Kidney capillary endothelial cell (primary cell): Measurements from ENCODE around the gene CSNK1G1.
"Not testable (repeated sequence)": the region's sequence is repeated elsewhere in the genome, so short reads cannot be mapped to it uniquely, and the experiment has no call there.

ENCODE experiments used
- DNase-seq: peaks from one replicate; pipeline ENCODE4 v3.0.0-alpha.2; 2018; ENCODE audit warnings: low spot score

The CSNK1G1 gene

DNA sequence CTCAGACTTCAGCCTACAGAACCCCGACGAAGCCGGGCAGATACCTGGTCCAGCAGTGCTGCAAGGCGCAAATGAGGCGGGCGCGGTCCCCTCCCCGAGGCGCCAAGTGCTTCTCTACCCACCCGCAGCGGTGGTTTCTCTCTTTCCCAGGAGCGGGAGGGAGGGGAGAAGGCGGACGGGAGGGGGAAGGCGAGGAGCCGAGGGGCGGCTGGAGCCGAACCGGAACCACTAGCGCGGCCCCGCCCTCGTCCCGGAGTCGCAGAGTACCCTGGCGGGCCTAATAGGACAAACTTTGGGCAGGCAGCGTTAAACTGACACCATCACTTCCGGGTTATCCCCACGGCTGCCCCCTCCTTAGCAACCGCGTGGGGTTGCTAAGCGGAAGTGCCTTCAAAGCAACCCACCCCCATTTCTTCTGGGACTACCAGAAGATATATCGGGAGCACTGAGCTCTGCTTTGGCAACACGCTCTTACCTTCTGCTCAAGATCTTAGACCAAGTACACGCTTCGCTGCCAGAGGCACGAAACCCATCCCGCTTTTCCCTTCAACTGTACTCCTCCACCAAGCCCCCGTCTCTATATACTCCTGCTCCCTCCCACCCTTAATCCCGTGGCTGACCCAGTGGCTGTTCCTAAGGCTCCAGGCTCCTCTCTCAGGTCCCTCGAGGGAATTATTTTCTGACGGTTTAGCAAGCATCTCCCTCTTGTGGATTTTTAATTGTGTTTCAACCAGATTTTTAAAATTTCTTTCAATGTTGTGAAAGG, at the start of gene CSNK1G1:
Gene CSNK1G1 (minus strand): TSS at position 230 of the 766 bp plus-strand sequence. CDS start 55,674 bp downstream, outside the sequence.
- DNase-seq = peak; percentile 97

DNA sequence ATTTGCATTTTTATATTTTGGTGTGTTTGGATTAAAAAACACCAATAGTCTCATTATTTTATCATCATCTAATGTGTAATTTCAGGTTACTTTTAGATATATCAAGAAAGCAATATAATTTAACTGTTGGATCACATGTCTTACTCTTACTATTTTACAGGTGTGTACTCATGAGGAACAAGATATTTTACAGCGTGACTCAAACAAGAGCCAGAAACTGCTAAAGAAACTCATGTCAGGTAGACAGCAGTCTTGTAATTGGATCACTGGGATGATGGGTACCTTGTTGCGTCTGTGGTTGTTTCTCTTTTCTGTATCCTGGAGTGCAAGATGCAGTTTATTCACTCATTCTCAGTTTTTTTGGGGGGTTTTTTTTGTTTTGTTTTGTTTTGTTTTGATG, 44.6 kb upstream of the CSNK1G1 start:
- DNase-seq = no peak

DNA sequence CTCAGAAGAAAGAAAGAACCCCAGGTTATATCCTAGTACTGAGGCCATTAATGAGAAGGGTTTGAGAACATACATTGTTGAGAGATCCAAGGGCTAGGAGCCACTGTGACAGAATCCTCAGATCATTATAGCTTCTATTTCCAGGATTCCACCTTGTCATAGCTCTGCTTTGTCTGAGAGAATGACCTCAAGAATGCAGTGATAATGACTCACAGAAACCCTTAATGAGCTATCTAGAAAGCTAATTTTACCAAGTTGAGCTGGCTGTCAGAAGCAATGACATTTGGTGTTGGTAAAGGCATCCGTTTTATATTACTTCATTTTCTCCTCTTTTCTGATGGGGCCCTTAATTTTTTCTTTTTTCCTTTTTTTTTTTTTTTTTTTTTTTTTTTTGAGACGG, 42.6 kb upstream of the CSNK1G1 start:
- DNase-seq = no peak

DNA sequence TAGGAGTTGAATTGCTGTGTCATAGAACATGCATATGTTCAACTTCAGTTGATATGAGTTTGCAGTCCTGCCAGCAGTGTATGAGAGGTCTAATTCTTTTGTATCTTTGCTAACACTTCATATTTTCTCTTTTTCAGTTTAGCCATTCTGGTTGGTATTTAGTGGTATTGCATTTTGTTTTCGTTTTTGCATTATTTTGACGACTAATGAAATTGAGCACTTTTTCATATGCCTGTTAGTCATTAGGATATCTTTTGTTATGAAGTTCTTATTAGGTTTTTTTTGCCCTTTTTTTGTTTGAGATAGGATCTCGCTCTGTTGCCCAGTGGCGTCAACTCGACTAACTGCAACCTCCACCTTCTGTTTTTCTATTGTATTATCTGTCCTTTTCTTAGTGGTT, 40.8 kb upstream of the CSNK1G1 start:
- no peak for DNase-seq

DNA sequence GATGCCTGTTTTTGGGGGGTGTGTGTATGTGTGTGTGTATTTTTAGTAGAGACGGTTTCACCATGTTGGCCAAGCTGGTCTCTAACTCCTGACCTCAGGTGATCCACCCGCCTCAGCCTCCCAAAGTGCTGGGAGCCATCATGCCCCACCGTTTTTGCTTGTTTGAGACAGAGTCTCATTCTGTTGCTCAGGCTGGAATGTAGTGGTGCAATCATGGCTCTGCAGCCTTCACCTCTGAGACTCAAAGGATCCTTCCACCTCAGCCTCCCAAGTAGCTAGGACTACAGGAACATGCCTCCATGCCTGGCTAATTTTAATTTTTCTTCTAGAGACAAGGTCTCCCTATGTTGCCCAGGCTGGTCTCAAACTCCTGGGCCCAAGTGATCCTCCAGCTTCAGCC, 36.5 kb upstream of the CSNK1G1 start:
- not testable (repeated sequence) for DNase-seq

DNA sequence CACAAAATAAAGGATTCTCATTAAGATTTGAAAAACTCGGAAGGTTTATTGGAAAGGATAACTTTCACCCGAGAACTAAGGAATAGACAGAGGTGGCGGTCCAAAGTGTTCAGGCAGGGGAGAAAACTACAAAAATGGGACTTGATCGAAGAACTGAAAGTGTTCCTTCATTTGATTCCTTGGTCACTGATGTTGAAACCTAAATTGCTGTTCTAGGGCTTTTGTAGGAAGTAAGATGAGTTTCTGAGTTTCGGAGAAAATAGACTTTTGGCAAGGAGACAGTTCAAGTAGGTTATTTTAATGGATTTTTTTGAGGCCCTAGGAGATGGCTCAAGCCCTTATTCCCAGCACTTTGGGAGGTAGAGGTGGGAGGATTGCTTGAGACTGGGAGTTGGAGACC, 33.1 kb upstream of the CSNK1G1 start:
- DNase-seq = no peak

DNA sequence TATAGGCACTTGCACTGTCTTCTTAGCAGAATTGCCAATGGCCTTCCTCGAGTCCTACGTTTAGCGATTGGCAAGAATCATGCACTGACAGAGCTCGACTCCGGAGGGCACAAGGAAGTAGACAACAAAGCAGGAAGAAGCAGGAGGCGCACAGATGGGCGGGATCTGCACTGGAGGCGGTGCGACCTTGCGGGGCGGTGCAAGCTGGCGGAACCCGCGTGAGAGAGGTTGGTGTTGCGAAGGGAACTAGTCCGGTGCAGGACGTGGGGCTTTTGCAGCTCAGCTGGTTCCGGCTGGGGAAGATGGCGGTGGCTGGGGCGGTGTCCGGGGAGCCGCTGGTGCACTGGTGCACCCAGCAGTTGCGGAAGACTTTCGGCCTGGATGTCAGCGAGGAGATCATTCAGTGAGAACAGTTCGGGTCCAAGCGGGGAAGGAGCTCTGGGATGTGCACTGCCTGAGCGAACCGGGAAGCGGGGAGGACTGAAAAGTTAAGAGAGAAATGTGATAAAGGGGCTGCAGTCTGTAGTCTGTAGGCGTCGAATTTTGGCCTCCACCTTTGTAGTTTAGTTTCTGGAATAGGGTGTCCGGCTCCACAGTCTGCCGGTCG, 31.7 kb upstream of the CSNK1G1 start, which contains the start of gene TRIP4:
Gene TRIP4 (plus strand): TSS at position 275 of the 607 bp plus-strand sequence. CDS start 28 bp downstream, at position 303.
- peak; percentile 96 for DNase-seq

DNA sequence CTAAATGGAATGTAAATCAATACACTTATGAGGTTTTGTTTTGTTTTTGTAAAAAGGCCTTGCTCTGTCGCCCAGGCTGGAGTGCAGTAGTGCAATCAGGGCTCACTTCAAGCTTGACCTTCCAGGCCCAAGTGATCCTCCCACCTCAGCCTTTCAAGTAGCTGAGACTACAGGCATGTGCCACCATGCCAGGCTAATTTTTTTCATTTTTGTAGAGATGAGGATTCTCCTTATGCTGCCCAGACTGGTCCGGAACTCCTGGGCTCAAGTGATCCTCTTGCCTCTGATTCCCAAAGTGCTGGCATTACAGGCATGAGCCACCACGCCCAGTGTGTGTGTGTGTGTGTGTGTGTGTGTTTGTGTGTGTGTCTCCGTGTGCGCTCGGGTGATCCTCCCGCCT, 30.3 kb upstream of the CSNK1G1 start:
- DNase-seq = no peak

DNA sequence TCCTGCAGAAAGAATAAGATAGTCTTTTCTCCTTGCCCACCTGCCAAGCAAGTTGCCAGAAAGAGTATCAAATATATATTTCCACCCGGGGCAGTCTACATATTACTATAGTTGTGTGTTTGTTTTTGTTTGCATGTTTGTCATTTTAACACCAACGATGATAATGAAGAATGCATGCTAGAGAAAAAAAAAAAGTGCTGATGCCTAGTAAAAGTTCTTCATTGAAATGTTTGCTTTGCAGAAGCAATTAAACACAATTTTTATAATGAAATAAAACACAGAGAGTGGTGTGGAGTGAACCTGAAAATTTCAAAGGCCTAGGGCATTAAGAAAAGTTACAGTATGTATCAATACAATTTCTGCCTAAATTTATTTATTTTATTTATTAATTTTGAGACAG, 27.8 kb upstream of the CSNK1G1 start:
- DNase-seq = no peak

DNA sequence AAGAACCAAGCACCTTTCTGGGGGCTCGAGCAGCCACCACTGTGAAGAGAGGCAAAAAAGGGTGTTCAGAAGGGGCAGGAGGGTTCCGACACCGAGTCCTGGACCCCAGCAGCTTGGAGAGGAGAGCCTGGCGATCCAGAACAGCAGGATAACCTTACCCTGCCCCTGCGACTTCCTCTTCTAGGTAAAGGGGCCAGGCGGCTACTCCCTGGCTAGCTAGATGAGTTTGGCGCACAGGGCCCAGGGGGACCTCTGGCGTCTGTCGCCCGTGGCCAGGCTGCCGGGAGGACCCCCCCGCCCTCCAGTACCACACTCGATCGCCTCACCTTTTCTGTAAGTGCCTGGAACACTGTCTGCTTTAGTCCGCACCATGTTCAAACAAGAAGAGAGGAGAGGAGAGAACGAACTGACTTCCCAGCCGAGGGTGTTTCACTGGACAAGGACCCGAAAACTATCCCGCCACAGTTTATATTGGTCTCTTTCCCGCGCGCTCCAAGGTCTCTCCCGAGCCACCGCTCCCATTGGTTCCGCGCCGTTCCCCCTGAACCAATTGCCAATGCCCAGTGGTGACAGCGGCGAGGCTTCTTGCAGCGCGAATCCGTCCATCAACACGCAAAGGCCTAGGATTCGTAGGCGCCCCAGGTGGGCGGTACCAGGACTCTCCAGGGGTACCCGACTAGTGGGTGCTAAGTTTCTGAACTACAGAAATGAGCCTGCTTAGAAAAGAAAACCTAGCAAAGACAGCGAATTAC, 25.2 kb upstream of the CSNK1G1 start, which contains the start of gene PCLAF:
Gene PCLAF (minus strand): TSS at position 442 of the 752 bp plus-strand sequence. CDS start 70 bp downstream, at position 372.
- DNase-seq = peak; percentile 94

DNA sequence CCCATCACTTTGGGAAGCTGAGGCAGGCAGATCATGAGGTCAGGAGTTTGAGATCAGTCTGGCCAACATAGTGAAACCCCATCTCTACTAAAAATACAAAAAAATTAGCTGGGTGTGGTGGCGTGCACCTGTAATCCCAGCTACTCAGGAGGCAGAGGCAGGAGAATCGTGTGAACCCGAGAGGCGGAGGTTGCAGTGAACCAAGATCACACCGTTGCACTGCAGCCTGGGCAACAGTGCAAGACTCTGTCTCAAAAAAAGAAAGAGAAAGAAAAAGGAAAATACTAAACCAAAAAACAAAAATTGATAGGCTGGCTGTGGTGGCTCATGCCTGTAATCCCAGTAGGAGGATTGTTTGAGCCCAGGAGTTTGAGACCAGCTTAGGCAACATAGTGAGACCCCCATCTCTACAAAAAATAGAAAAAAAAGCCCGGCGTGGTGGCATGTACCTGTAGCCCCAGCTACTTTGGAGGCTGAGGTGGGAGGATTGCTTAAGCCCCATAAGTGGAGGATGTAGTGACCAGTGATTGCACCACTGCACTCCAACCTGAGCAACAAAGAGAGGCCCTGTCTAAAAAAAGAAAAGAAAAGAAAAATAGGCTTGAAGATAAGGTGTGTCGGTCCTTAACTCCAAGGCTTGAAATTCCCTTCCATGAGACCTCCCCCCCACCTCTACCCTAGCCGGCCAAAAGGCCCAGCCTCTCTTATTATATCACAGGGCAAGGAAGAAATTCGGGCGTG, 24.3 kb upstream of the CSNK1G1 start:
- not testable (repeated sequence) for DNase-seq

DNA sequence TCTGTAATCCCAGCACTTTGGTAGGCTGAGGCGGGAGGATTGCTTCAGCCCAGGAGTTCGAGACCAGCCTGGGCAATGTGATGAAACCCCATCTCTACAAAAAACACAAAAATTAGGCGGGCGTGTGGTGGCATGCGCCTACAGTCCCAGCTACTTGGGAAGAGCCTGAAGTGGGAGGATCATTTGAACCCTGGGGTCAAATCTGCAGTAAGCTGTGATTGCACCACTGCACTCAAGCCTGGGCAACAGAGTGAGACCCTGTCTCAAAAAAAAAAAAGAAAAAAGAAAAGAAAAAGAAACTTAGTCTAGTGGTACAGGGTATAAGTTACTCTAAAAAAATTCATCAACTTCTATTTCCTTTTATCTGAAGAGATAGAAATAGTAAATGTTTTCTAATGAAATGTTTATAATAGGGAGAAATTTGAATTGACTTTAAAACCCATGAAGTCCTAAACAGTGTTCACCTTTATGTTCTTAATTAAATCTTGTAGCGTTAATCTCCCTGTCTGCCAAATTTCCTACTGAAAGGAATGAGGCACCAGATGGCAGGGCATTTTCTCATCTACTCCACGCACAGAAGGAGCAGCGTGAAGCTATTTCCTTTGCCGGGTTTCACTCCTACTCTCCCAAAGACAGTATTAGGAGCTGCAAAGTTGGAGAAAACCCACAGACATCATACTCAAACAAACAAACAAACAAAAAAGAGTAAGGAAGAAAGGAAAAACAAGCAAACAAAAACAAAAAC, 23.4 kb upstream of the CSNK1G1 start:
- no peak for DNase-seq

DNA sequence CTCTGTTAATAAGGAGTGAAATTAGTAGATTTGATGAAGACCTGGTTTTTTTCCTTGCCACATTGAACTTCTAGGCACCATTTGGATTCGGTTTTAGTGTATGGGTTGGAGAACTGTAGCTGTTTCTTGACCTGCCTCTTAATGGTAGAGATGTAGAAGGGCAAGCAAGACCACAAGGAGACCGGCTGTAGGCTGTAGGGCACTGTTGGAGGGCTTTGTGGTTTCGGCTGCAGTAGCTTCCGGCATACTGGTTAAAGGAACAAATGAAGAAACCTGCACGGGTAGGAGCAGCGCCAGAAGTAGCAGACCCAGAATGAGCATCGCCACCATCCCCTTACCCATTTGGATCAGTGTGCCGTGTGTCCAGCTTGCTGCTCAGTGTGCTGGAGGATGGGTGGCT, 17.4 kb upstream of the CSNK1G1 start:
- DNase-seq = no peak

DNA sequence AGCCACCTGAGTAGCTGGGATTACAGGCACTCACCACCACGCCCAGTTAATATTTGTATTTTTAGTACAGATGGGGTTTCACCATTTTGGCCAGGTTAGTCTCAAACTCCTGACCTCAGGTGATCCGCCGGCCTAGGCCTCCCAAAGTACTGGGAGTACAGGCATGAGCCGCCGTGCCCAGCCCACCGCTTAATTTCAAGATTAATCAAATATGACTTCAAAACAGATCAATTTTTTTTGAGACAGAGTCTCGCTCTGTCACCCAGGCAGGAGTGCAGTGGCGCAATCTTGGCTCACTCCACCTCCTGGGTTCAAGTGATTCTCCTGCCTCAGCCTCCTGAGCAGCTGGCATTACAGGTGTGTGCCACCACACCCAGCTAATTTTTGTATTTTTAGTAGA, 15.4 kb upstream of the CSNK1G1 start:
- DNase-seq = not testable (repeated sequence)

DNA sequence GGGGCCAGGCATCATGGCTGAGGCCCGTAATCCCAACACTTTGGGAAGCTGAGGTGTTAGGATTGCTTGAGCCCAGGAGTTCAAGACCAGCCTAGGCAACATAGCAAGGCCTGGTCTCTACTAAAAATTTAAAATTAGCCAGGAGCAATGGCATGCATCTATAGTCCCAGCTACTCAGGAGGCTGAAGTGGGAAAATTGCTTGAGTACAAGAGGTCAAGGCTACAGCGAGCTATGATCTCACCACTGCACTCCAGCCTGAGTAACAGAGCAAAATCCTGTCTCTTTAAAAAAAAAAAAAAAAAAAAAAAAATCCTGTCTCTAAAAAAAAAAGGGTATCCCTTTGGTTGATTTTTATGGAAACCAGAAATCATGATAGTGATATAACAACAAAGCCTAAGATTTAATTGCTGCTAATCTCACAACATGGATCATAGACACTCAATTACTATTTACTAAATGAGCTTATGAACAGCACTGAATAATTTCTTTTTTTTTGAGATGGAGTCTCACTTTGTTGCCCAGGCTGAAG, 13.2 kb upstream of the CSNK1G1 start:
- DNase-seq = no peak

DNA sequence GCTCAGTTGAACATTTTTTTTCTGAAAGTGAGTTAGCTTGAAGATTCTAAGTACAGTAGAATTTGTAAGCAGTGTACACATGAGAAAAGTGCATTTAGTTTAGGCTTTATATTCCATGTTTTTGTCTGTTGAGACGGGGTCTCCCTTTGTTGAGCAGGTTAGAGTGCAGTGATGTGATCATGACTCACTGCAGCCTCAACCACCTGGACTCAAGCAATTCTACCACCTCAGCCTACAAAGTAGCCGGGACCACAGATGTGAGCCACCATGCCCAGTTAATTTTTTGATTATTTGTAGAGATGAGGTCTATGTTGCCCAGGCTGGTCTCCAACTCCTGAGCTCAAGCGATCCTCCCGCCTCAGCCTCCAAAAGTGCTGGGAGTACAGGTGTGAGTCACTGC, 5.3 kb upstream of the CSNK1G1 start:
- DNase-seq = no peak

DNA sequence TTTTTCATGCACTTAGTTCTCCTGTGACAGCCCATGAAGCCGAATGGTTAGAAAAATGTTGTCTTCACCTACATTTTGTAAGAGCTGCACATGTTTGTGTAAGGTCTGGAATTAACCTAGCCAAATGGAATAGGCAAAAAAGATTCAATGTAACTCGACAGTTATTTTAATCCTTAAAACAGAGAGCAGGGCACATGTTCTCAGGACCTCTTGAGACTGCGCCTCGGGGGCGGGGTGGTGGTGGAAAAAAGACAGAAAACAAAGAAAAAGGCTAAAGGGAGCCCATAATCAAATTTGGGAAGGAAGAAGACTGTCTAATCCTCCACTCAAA, 702 bp upstream of the CSNK1G1 start:
- DNase-seq = no peak

DNA sequence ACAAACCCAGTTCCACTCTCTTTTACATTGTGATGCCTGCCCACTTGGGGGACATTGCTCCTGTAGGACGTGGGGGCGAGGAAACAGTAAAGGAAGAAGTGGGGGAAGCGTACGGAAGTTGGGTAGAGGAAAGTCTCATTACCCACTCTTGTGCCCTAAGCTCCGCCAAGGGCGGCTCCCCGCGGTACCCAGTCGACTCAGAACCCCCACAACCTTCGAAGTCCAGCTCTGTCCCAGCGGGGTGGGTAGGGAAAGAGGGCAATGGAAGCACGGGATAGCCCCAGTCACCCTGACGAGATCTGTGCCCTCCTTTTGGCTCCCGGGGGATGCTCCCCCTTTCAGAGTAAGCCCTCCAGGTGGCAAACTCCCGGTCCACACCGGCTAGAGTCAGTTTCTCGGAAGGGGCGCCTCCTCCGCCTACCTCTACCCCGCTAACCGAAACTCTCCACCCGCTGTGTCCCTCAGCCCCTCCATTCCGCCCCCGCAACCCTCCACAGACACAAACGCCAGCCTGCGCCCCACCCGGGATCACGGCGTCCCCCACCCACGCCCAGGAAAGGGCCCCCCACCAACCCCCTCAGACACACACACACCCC, 527 bp downstream of the CSNK1G1 start:
- DNase-seq = no peak

DNA sequence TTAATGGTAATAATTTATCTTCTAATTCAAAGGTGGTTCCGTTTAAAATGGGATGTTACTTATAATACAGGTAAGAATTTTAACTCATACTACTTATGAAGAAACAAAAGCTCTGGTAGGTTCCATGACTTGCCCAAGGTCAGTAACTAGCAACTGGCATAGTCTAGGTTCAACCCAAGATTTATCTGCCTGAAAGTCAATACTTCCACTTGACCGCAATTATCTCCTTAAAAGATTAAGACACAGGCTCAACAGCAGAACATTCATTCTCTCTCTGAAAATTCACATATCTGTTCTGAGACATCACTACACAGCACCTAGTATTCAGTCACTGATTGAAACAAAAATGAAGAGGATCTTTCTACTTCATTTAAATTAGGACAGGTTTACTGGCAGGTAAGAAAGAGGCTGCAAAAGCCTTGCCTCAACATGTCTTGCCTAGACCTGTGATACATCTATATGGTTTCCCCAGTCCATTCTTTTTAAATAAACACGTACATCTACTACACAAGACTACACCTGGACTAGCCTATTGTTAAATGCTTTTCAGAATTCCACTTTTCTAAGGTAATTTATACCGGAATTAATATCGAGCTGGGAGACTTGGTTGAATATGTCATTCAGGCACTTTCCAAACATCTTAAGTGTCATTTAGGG, 1.2 kb downstream of the CSNK1G1 start:
- DNase-seq = no peak

DNA sequence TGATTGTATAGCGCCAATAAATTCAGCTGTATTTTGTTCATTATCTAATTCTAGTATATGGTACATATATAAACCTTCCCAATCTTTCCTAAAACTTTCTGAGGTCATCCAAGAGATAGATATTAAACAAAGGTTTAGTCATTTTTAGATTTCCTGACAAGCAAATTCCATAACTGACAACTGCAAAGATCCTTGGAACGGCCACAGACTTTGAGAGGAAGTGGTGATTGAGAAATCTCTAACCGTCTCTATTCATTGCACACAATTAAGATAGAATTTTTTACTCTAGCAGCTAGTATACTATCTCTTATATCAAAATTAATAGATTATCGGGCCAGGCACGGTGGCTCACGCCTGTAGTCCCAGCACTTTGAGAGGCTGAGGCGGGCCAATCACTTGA, 4.7 kb downstream of the CSNK1G1 start:
- DNase-seq = peak; percentile 60
